Measurements from ENCODE around the gene SORCS1.

The SORCS1 gene

GRCh38 chr10:106680061-106680460 is 484.4 kb downstream of the SORCS1 start:
- DNase-seq (ENCODE audit: low spot score), result no peak
- TF ChIP-seq, protein P1, sequence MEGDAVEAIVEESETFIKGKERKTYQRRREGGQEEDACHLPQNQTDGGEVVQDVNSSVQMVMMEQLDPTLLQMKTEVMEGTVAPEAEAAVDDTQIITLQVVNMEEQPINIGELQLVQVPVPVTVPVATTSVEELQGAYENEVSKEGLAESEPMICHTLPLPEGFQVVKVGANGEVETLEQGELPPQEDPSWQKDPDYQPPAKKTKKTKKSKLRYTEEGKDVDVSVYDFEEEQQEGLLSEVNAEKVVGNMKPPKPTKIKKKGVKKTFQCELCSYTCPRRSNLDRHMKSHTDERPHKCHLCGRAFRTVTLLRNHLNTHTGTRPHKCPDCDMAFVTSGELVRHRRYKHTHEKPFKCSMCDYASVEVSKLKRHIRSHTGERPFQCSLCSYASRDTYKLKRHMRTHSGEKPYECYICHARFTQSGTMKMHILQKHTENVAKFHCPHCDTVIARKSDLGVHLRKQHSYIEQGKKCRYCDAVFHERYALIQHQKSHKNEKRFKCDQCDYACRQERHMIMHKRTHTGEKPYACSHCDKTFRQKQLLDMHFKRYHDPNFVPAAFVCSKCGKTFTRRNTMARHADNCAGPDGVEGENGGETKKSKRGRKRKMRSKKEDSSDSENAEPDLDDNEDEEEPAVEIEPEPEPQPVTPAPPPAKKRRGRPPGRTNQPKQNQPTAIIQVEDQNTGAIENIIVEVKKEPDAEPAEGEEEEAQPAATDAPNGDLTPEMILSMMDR (IDR thresholded peaks at IDR 0.05; ENCODE audit: extremely low read depth, missing control alignments), result no peak

- no peak for DNase-seq (ENCODE audit: low spot score)
- TF ChIP-seq, protein P1 (IDR thresholded peaks at IDR 0.05; ENCODE audit: extremely low read depth, missing control alignments), result no peak
Observed at GRCh38 chr10:106679314-106679713, 485.2 kb downstream of the SORCS1 start.

DNA sequence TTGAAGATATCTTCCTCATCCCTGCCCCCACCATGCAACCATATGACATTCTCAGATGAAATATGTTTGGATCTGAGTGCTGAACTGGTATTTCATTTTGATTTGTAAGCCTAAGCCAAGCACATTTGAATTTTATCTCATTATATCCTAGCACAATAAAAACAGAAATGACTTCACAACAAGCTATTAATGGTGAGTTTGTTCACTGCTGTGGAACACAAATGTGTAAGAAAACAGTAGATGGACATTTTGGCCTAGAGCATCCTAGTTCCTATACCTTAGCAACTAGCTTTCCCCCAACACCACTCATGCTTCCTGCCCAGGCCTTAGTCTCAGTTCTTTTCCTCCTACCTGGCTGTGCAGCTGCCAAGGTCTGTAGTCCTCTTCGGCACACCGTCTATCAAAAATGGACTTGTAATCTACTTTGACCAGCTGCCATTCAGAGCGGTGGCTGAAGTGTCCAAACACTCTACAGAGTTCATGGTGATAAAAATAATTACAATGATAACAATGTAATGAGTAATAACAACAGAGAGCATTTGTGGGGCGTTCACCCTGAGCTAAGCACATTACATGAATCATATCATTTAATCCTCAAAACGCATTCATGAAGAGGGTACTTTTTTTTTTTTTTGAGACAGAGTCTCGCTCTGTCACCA is 491.9 kb downstream of the SORCS1 start:
- no peak for DNase-seq (ENCODE audit: low spot score)
- TF ChIP-seq, protein P1 (IDR thresholded peaks at IDR 0.05; ENCODE audit: extremely low read depth, missing control alignments), result no peak

GRCh38 chr10:106661767-106662140 is 502.8 kb downstream of the SORCS1 start:
- DNase-seq (ENCODE audit: low spot score), result no peak

GRCh38 chr10:106661133-106661766 is 503.3 kb downstream of the SORCS1 start:
- DNase-seq (ENCODE audit: low spot score), result no peak
- TF ChIP-seq, protein P1 (IDR thresholded peaks at IDR 0.05; ENCODE audit: extremely low read depth, missing control alignments), result no peak

More at GRCh38 chr10:106661767-106662140, 502.8 kb downstream of the SORCS1 start:
- TF ChIP-seq, protein P1 (IDR thresholded peaks at IDR 0.05; ENCODE audit: extremely low read depth, missing control alignments), result no peak

- DNase-seq (ENCODE audit: low spot score), result no peak
- TF ChIP-seq, protein P1 (IDR thresholded peaks at IDR 0.05; ENCODE audit: extremely low read depth, missing control alignments), result no peak
Observed at GRCh38 chr10:106660550-106660949, 504.0 kb downstream of the SORCS1 start.

DNA sequence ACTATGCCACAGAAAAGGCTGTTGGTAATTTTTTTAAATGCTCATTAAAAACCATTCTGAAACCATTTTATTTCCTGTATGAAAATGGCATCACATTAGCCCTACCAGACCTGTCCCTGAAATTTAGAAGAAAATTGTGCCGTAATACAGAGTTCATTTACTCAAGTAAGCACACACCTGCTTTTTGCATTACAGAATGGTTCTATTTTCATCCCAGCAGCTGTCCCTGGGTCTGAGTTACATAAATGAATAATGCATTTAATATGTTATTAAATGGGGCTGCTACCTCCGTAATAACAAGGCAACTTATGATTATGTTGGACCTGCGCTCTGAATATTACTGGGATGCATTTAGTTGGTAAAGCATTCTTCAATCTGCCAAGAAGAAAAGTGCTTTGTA is 508.9 kb downstream of the SORCS1 start:
- TF ChIP-seq, protein P1 (IDR thresholded peaks at IDR 0.05; ENCODE audit: extremely low read depth, missing control alignments), result no peak
- no peak for DNase-seq (ENCODE audit: low spot score)
